A549 treated with Mapracorat at 1 μM for 4 hours (cell line): ENCODE data around the gene TP53TG3B. TPM values are rescaled to one million over a fixed set of nuclear protein-coding genes. Genes with fewer than 3 reads are reported as not detected.

ENCODE experiments used
- total RNA-seq: library from RNA; stranded (reverse); fragments of 200-300 nt; extraction: Qiagen RNA extraction; gene quantifications from 5 replicates; pipeline ENCODE4 v1.2.3, GENCODE V29; 2022

The TP53TG3B gene, protein sequence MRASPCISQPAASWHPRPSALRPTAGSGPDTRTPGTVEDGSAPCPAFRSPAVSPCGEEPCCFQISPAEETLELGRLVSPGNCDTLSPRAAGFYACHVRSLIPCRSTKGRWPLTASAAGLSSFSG
- total RNA-seq = 0.08 to 0.35 TPM (median 0.30 TPM) in 4 of 5 replicates, not detected in the other

GRCh38 chr16:33360541-33360940 lies at the start of gene TP53TG3B:
Gene TP53TG3B (plus strand): TSS chr16:33360841. CDS start chr16:33360909, 68 bp downstream.

Other genes starting within 250 kb of the TP53TG3B start
- gene TP53TG3C, start 166.6 kb upstream of the TP53TG3B start, total RNA-seq = 0.68 to 1.0 TPM in 2 of 5 replicates, not detected in the others
- 0.20 TPM in 1 of 5 replicates, not detected in the others for gene TP53TG3E, start 56.5 kb upstream of the TP53TG3B start, total RNA-seq
- 0.12 to 0.18 TPM (median 0.15 TPM) in 3 of 5 replicates, not detected in the others for gene TP53TG3F, start 98.8 kb downstream of the TP53TG3B start, total RNA-seq